Hematopoietic multipotent progenitor cell (in vitro differentiated cells): ENCODE measurements around the gene SLC19A1. TPM values are rescaled to one million over a fixed set of nuclear protein-coding genes. Genes with fewer than 3 reads are reported as not detected.

Source experiments
- DNase-seq, 3 donors: peaks; one replicate each; pipeline ENCODE4 v3.0.0-alpha.2; 2011 to 2015; ENCODE audit warnings: low read depth in 2 of 3, low spot score in 2 of 3
- total RNA-seq: library from RNA; depleted of rRNA; stranded (reverse); fragments of >200 nt; gene quantifications from one replicate; pipeline ENCODE4 v1.2.3, GENCODE V29; 2012

Gene SLC19A1
- total RNA-seq, 1 donor, result 24.0 TPM

DNA sequence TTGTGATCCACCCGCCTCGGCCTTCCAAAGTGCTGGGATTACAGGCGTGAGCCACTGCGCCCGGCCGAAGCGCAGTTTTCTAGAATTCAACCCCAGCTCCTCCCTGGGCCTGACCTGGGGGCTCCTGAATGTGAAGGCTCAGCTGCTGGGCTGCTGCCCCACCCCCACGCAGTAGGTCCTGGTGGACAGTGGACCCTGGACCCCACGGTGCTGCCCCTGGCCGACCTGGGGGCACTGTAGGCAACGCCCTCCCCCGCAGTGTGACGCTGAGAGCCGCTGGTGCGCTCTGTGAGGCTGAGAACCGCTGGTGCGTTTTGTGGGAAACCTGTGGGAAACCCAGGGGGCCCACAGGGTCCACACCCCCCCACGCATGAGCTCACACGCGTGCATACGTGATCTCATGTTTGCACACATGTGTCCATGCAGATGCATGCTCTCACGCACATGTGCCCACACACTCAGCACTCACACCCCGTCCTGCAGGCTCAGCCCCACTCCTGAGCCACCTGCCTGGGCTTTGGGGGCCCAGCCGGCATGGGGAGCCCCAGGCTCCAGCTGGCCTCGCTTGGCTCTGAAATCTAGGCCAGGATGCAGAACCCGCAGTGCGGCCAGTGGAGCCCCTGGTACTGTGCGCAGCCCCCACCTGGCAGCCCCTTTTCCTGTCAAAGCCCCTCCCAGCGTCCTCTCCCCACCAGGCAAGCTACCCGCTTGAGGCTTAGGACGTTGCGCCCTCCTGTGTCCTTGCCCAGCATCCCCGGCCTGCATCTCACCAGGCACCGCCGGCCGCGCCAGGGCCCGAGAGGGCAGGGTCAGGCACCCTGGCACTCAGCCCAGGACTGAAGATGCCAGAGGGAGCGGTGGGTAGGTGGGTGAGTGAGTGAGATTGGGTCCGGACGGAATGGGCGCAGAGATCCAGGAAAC is 69.5 kb downstream of the SLC19A1 start:
- no peak for DNase-seq

- DNase-seq, result no peak
These were observed 70.6 kb downstream of the SLC19A1 start for GRCh38 chr21:45471525-45472221.

GRCh38 chr21:45470773-45471524 is 71.3 kb downstream of the SLC19A1 start:
- DNase-seq, result no peak

GRCh38 chr21:45470087-45470515 is 72.1 kb downstream of the SLC19A1 start:
- no peak for DNase-seq

- DNase-seq, result no peak
These were observed 72.8 kb downstream of the SLC19A1 start for GRCh38 chr21:45469273-45470086.

DNA sequence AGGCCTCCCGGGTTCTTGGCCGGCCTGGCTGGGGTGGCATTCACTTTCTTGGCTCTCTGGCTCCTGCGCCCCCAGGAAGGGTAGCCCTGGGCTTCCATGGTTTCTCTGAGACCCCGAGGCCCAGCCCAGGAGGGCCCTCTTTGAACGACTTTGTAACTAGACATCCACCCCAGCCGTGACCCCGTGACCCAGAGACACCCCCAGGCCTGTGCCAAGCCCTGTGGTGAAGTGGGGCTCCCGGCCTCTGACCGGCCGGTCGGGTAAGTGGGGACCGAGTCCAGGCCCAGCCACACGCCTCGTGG is 73.3 kb downstream of the SLC19A1 start:
- no peak for DNase-seq

GRCh38 chr21:45468051-45468970 is 73.9 kb downstream of the SLC19A1 start:
- DNase-seq, result no peak

- no peak for DNase-seq
These were observed 74.9 kb downstream of the SLC19A1 start for GRCh38 chr21:45467221-45467779.

DNA sequence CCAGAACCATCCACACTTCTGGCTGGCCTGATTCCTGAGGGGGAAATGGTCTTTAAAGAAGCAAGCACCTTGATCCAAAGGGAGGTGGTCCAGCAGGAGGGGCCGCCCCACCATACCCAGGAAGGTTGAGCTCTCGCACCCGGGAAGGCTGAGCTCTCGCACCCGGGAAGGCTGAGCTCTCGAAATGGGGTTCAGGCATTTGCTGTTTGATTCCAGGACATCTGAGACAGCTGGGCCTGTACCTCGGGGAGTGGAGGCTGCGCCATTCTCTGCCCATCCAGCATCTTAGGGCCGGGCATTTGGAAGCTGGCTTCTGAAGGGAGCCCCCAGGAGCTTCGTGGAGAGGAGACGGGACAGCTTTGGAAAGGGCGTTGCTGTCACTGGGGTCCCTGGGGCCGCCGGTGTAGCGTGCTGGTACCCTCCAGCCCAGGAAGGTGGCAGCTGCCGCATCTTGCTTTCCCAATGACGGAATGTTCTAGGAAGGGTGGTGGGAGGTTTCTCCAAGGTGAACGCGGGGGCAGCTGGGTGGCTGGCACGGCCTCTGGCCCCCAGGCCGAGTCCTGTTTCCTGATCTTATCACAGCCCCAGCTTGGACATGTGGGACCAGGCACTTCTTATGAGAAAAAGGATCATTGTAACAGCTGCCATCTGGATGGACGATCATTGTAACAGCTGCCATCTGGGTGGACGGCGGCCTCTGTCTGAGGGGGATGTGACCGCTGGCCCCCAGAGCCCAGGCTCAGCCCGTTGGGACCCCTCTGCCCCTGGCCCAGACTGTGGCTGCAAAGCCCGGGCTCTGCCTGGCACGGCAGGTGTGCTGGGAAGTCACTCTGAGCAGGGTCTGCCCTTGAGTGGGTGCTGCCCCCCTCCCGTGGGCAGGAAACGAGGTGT is 75.7 kb downstream of the SLC19A1 start:
- DNase-seq, result no peak

DNA sequence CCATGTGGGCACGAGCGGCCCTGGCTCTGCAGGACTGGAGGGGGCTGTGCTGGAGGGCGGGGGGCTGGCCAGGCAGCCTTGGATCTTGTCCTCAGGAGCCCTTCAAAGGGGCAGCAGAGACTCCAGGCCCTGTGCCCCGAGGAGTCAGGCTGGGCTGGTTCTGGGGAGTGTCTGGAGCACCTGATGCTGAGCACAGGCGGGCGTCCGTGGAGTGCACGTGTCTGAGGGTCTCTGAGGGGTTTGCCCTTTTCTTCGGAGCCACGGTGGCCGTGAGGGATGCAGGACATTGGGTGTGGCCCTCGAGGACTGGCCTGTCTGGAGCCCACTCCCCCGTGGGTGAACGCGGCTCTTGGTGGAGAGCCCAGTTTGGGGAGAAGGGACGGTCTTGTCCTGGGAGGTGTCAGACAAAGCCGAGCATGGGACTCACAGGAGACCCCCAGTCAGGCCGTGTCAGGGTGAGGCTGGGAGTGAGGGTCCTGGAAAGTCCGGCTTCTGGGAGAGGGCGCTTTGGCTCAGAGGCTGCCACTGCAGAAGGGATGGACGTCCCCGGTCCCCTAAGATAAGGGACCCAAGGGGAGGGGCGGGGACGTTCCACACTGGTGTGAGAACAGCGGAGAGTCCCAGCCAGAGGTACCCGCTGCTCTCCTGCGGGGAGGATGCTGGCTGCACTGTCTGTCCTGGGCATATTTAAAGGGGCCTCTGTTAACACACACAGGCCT is 76.5 kb downstream of the SLC19A1 start:
- no peak for DNase-seq

DNA sequence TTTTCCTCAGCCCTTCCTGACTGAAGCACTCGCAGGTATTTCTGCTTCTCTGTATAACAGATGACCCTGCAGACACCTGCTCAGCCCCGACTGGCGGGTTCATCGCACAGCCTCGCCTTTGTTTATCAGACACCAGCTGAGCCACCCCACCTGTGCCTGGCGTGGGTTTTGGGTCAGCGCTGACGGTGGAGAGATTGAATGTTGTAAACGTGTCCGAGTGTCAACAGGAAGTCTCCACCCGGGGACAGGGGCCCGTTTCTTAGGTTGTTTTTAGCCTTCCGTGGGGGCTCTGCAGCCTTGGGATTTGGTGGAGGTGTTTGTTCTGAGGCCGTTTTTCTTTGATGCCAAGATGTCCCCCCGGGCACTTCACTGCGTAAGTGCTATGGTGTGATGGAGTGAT is 77.1 kb downstream of the SLC19A1 start:
- no peak for DNase-seq

DNA sequence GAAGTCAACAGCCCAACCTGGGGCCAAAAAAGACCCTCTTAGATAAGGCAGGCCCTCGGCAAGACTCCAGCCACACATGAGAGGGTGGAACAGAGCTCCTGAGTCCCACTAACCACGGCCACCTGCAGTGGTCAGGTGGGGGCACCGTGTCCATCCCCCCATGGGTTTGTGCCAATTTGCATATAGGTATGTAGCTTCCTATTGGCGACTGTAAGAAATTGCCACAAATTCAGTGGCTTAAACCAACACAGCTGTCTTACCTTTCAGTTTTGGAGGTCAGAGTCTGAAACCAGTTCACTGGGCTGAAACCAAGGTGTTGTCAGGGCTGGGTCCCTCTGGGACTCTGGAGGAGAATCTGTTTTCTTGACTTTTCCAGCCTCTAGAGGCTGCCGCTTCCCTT is 77.9 kb downstream of the SLC19A1 start:
- no peak for DNase-seq

DNA sequence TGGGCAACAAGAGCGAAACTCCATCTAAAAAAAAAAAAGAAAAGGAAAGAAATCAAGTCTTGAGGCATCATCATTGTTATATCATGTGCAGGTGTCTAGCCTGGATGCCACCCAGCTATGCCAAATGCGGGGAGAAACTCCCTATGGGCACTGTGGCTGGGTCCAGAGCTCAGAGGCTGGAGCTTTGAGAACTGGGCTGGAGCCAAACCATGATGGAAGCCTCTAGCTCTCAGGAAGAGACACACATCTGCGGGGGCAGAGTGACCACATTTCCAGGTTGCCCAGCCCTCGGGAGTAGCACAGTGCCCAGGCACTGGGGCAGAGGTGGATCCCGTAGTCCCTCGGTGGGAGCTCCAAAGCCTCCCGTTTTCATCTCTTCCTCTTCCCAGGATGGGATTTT is 78.4 kb downstream of the SLC19A1 start:
- DNase-seq, result no peak

DNA sequence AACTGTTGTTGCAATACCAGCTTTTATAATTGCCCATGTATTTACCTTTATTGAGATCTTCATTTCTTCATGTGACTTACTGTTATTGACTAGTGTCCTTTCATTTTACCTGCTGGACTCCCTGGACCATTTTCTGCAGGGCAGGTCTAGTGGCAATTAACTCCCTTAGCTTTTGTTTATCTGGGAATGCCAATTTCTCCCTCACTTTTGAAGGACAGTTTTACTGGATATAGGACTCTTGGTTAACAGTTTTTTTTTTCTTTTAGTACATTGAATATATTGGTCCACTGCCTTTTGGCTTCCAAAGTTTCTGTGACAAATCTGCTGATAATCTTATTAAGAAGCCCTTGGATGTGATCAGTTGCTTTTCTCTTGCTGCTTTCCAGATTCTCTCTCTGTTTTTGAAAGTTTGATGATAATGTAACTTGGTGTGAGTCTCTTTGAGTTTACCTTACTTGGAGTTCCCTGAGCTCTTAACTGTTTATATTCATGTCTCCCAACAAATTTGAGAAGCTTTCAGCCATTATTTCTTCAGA is 80.4 kb downstream of the SLC19A1 start:
- DNase-seq, result no peak

GRCh38 chr21:45461369-45461750 is 80.9 kb downstream of the SLC19A1 start:
- no peak for DNase-seq

- no peak for DNase-seq
These were observed 81.5 kb downstream of the SLC19A1 start for GRCh38 chr21:45460611-45461368.
